ENCODE data around the gene CARS2. TPM values are rescaled to one million over a fixed set of nuclear protein-coding genes. Genes with fewer than 3 reads are reported as not detected.
A peak's percentile ranks its signal among the peaks of the same experiment; 100 is the strongest.

CARS2 gene
- total RNA-seq, 1 donor from 2014 or later, result 152 TPM

GRCh38 chr13:110665491-110666254 is 40.2 kb downstream of the CARS2 start:
- no peak for DNase-seq (ENCODE audit: low read depth)
- TF ChIP-seq, protein P1, sequence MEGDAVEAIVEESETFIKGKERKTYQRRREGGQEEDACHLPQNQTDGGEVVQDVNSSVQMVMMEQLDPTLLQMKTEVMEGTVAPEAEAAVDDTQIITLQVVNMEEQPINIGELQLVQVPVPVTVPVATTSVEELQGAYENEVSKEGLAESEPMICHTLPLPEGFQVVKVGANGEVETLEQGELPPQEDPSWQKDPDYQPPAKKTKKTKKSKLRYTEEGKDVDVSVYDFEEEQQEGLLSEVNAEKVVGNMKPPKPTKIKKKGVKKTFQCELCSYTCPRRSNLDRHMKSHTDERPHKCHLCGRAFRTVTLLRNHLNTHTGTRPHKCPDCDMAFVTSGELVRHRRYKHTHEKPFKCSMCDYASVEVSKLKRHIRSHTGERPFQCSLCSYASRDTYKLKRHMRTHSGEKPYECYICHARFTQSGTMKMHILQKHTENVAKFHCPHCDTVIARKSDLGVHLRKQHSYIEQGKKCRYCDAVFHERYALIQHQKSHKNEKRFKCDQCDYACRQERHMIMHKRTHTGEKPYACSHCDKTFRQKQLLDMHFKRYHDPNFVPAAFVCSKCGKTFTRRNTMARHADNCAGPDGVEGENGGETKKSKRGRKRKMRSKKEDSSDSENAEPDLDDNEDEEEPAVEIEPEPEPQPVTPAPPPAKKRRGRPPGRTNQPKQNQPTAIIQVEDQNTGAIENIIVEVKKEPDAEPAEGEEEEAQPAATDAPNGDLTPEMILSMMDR (IDR thresholded peaks at IDR 0.05; ENCODE audit: insufficient read depth, low read length, severe bottlenecking), result no peak

DNA sequence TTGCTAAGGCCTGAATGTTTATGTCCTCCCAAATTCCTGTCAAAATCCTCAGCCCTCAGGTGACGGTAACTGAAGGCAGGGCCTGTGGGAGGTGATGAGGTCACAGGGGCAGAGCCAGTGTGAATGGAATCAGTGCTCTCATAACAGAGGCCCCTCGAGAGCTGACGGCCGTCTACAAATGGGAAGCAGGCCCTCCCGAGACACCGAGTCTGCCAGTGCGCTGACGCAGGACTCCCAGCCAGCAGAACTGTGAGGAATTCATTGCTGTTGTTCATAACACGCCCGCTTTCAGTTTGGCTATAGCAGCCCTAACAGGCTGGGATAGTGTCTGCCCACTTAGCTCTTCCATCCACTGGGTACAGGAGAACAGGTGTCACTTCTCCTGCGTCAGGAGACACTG is 41.2 kb downstream of the CARS2 start:
- TF ChIP-seq, protein P1 (IDR thresholded peaks at IDR 0.05; ENCODE audit: insufficient read depth, low read length, severe bottlenecking), result no peak
- H3K4me3 ChIP-seq (ENCODE audit: low read depth, low read length), result no peak overlapping the region
- DNase-seq (ENCODE audit: low read depth), result no peak
- no peak for FAIRE-seq
- H3K27me3 ChIP-seq (ENCODE audit: control insufficient read depth, insufficient read depth, low read length), result no peaks in the 10 kb centered on the region
- H3K36me3 ChIP-seq (ENCODE audit: control insufficient read depth, insufficient read depth, low read length), result peaks cover 21% of the 10 kb centered on the region

More at GRCh38 chr13:110665491-110666254, 40.2 kb downstream of the CARS2 start:
- peak; percentile 32 for FAIRE-seq
- Histone ChIP-seq H3K4me3 (ENCODE audit: low read depth, low read length) (no peak overlapping the region), H3K27me3 (ENCODE audit: control insufficient read depth, insufficient read depth, low read length) (no peaks in the 10 kb centered on the region), H3K36me3 (ENCODE audit: control insufficient read depth, insufficient read depth, low read length) (peaks cover 21% of the 10 kb centered on the region)

- DNase-seq (ENCODE audit: low read depth) (no peak), FAIRE-seq (no peak)
- Histone ChIP-seq H3K27me3 (ENCODE audit: control insufficient read depth, insufficient read depth, low read length) (no peaks in the 10 kb centered on the region), H3K4me3 (ENCODE audit: low read depth, low read length) (no peak overlapping the region), H3K36me3 (ENCODE audit: control insufficient read depth, insufficient read depth, low read length) (peaks cover 21% of the 10 kb centered on the region)
- TF ChIP-seq, protein P1 (IDR thresholded peaks at IDR 0.05; ENCODE audit: insufficient read depth, low read length, severe bottlenecking), result no peak
Measured at GRCh38 chr13:110664041-110664440, 41.9 kb downstream of the CARS2 start.

DNA sequence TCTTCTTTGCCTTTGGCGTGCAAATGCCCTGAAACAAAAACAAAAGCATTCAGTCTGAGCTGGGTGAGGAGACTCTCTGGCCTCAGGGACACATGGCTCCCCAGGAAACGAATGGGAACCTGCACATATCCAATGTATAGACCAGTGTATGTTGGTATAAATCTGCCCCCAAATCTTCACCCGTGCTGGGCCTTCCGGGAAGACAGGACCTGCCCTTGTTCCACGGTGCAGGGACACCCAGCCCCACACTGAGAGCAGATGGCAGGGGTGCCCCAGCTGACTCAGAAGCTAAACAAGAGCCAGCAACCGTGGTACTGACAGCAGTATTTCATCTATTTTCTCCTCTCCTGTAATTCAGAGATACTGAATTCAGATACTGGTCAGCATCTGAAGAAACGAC is 42.4 kb downstream of the CARS2 start:
- H3K4me3 ChIP-seq (ENCODE audit: low read depth, low read length), result no peak overlapping the region
- no peak for FAIRE-seq
- H3K36me3 ChIP-seq (ENCODE audit: control insufficient read depth, insufficient read depth, low read length), result peaks cover 21% of the 10 kb centered on the region
- TF ChIP-seq, protein P1 (IDR thresholded peaks at IDR 0.05; ENCODE audit: insufficient read depth, low read length, severe bottlenecking), result no peak
- H3K27me3 ChIP-seq (ENCODE audit: control insufficient read depth, insufficient read depth, low read length), result no peaks in the 10 kb centered on the region
- DNase-seq (ENCODE audit: low read depth), result no peak

GRCh38 chr13:110662777-110663443 is 43.0 kb downstream of the CARS2 start:
- Histone ChIP-seq H3K27me3 (ENCODE audit: control insufficient read depth, insufficient read depth, low read length) (no peaks in the 10 kb centered on the region), H3K36me3 (ENCODE audit: control insufficient read depth, insufficient read depth, low read length) (peaks cover 21% of the 10 kb centered on the region), H3K4me3 (ENCODE audit: low read depth, low read length) (no peak overlapping the region)
- DNase-seq (ENCODE audit: low read depth) (no peak), FAIRE-seq (no peak)
- TF ChIP-seq, protein P1 (IDR thresholded peaks at IDR 0.05; ENCODE audit: insufficient read depth, low read length, severe bottlenecking), result no peak

Measured in bronchial epithelial cell (primary cell).